GM10248 (cell line): ENCODE measurements around the gene NRARP.

ENCODE experiments used
- CTCF ChIA-PET: fragments of 300-600 bp; sonication (Branson Sonifier 250); formaldehyde crosslinking; extraction: SDS; loops from one replicate; lab custom pipeline; 2021; ENCODE audit warnings: antibody characterized with exemption; lab: Yijun Ruan, JAX
- POLR2A ChIA-PET: fragments of 350-650 bp; sonication (Branson Sonifier 250); formaldehyde crosslinking; extraction: SDS; loops from one replicate; lab custom pipeline; 2020; ENCODE audit warnings: antibody characterized with exemption; lab: Yijun Ruan, JAX
- DNase-seq: peaks from one replicate; pipeline ENCODE4 v3.0.0; 2012; ENCODE audit errors: extremely low spot score
- CTCF ChIP-seq: IDR thresholded peaks from 2 replicates; pipeline ENCODE4 v1.5.1; 2012; ENCODE audit warnings: mild to moderate bottlenecking, low read depth; ENCODE audit errors: extremely low read depth, missing control alignments, control extremely low read depth

NRARP gene

GRCh38 chr9:137306850-137307254 is 4.8 kb upstream of the NRARP start:
- no peak for TF ChIP-seq CTCF
- POLR2A ChIA-PET, result interaction anchor here (0.6 kb wide), 1 partner anchor 14 kb away, joined by 3 read pairs; no protein-coding TSS in a partner anchor
- CTCF ChIA-PET, result interaction anchor here (1.4 to 1.6 kb wide), 3 partner anchors 10 to 116 kb away, joined by 3 to 5 read pairs (median 3); partner anchors contain the start of genes EXD3 and NOXA1
- DNase-seq, result no peak

GRCh38 chr9:137306066-137306849 is 4.2 kb upstream of the NRARP start:
- no peak for TF ChIP-seq CTCF
- DNase-seq, result no peak
- CTCF ChIA-PET, result interaction anchor here (1.5 to 1.6 kb wide), 2 partner anchors 10 to 117 kb away, joined by 3 to 5 read pairs; partner anchors contain the start of genes EXD3 and NOXA1
- POLR2A ChIA-PET, result interaction anchor here (0.6 kb wide), 1 partner anchor 14 kb away, joined by 3 read pairs; no protein-coding TSS in a partner anchor

GRCh38 chr9:137305798-137306065 is 3.7 kb upstream of the NRARP start:
- ChIA-PET POLR2A (no interaction called here), CTCF (interaction anchor here (1.5 to 1.6 kb wide), 2 partner anchors 11 to 118 kb away, joined by 3 to 5 read pairs; partner anchors contain the start of genes EXD3 and NOXA1)
- no peak for DNase-seq
- no peak for TF ChIP-seq CTCF

- CTCF ChIA-PET, result interaction anchor here (4.0 to 4.1 kb wide), 2 partner anchors 118 to 139 kb away, joined by 19 to 24 read pairs; partner anchors contain the start of genes EXD3 and NOXA1
Measured at GRCh38 chr9:137305060-137305797, 3.2 kb upstream of the NRARP start.

GRCh38 chr9:137304383-137305059 is 2.5 kb upstream of the NRARP start:
- no peak for DNase-seq
- TF ChIP-seq CTCF, result peak; percentile 6
- POLR2A ChIA-PET, result no interaction called here
- CTCF ChIA-PET, result interaction anchor here (3.4 to 4.1 kb wide), 3 partner anchors 9 to 140 kb away, joined by 19 to 24 read pairs (median 21); partner anchors contain the start of genes EXD3 and NOXA1

More at GRCh38 chr9:137305060-137305797, 3.2 kb upstream of the NRARP start:
- TF ChIP-seq CTCF, result no peak
- DNase-seq, result no peak
- POLR2A ChIA-PET, result no interaction called here
